Measurements from ENCODE around the gene MAP6D1.

Gene MAP6D1

GRCh38 chr3:183826448-183827250 is 1.3 kb upstream of the MAP6D1 start:
- H3K4me3 ChIP-seq (replicated peaks; ENCODE audit: low read depth, low read length) = no peak overlapping the region
- no peak for TF ChIP-seq CTCF (IDR thresholded peaks at IDR 0.05; ENCODE audit: low read depth, low read length, missing control alignments)
- no peak for DNase-seq (ENCODE audit: extremely low read depth, low read depth)

GRCh38 chr3:183824761-183825455 is 469 bp downstream of the MAP6D1 start:
- peak overlapping the region; percentile 65 for H3K4me3 ChIP-seq (replicated peaks; ENCODE audit: low read depth, low read length)
- no peak for DNase-seq (ENCODE audit: extremely low read depth, low read depth)
- TF ChIP-seq CTCF (IDR thresholded peaks at IDR 0.05; ENCODE audit: low read depth, low read length, missing control alignments) = no peak

- H3K4me3 ChIP-seq (replicated peaks; ENCODE audit: low read depth, low read length) = peak overlapping the region; percentile 65
- no peak for DNase-seq (ENCODE audit: extremely low read depth, low read depth)
- TF ChIP-seq CTCF (IDR thresholded peaks at IDR 0.05; ENCODE audit: low read depth, low read length, missing control alignments) = no peak
Observed at GRCh38 chr3:183823963-183824362, 1.4 kb downstream of the MAP6D1 start.

- no peak for TF ChIP-seq CTCF (IDR thresholded peaks at IDR 0.05; ENCODE audit: low read depth, low read length, missing control alignments)
- no peak for DNase-seq (ENCODE audit: extremely low read depth, low read depth)
- no peak overlapping the region for H3K4me3 ChIP-seq (replicated peaks; ENCODE audit: low read depth, low read length)
Observed at GRCh38 chr3:183822631-183823030, 2.7 kb downstream of the MAP6D1 start.

- no peak for DNase-seq (ENCODE audit: extremely low read depth, low read depth)
- no peak for TF ChIP-seq CTCF (IDR thresholded peaks at IDR 0.05; ENCODE audit: low read depth, low read length, missing control alignments)
- no peak overlapping the region for H3K4me3 ChIP-seq (replicated peaks; ENCODE audit: low read depth, low read length)
Observed at GRCh38 chr3:183819831-183820230, 5.5 kb downstream of the MAP6D1 start.

- no peak for TF ChIP-seq CTCF (IDR thresholded peaks at IDR 0.05; ENCODE audit: low read depth, low read length, missing control alignments)
- DNase-seq (ENCODE audit: extremely low read depth, low read depth) = no peak
Observed at GRCh38 chr3:183818706-183819624, 6.4 kb downstream of the MAP6D1 start.

More at GRCh38 chr3:183818706-183819624, 6.4 kb downstream of the MAP6D1 start:
- H3K4me3 ChIP-seq (replicated peaks; ENCODE audit: low read depth, low read length) = no peak overlapping the region

Data from HFF-Myc (cell line).